ENCODE measurements around the gene SMPD2. TPM values are rescaled to one million over a fixed set of nuclear protein-coding genes. Genes with fewer than 3 reads are reported as not detected.

The SMPD2 gene
- total RNA-seq, 1 donor from 2014 or later: 6.2 TPM

- H3K9me3 ChIP-seq (ENCODE audit: insufficient read depth, low read depth, low read length): no peaks in the 10 kb centered on the region
- no peak overlapping the region for H3K4me3 ChIP-seq (ENCODE audit: insufficient read depth, low read depth, low read length)
- no peaks in the 10 kb centered on the region for H3K27me3 ChIP-seq (ENCODE audit: insufficient read depth, low read length)
- H2AFZ ChIP-seq (ENCODE audit: low read depth, low read length): no peak overlapping the region
- FAIRE-seq: no peak
- peak overlapping the region; percentile 84 for H3K4me2 ChIP-seq (ENCODE audit: low read length)
- no peak for DNase-seq (ENCODE audit: low read depth)
- no peaks in the 10 kb centered on the region for H3K9me3 Mint-ChIP-seq (ENCODE audit: unreplicated experiment)
- peak overlapping the region; percentile 94 for H3K4me3 Mint-ChIP-seq (ENCODE audit: unreplicated experiment)
- no peaks in the 10 kb centered on the region for H3K27me3 Mint-ChIP-seq (ENCODE audit: low read depth, unreplicated experiment)
- H3K9ac ChIP-seq (ENCODE audit: low read length): no peak overlapping the region
- H3K27ac ChIP-seq (ENCODE audit: low read depth, low read length): no peak overlapping the region
- H4K20me1 ChIP-seq (ENCODE audit: insufficient read depth, low read length): peaks cover 33% of the 10 kb centered on the region
- peaks cover 12% of the 10 kb centered on the region for H3K4me1 ChIP-seq (ENCODE audit: insufficient read depth, low read length)
- H3K27ac Mint-ChIP-seq (ENCODE audit: unreplicated experiment): no peak overlapping the region
- H3K36me3 Mint-ChIP-seq (ENCODE audit: low read depth, unreplicated experiment): peaks cover 6% of the 10 kb centered on the region
- peaks cover 63% of the 10 kb centered on the region for H3K79me2 ChIP-seq (ENCODE audit: insufficient read depth, low read length)
- H3K4me1 Mint-ChIP-seq (ENCODE audit: low read depth, unreplicated experiment): peaks cover 18% of the 10 kb centered on the region
- peaks cover 19% of the 10 kb centered on the region for H3K36me3 ChIP-seq (ENCODE audit: insufficient read depth, low read length)
- TF ChIP-seq EZH2 (IDR thresholded peaks at IDR 0.05; ENCODE audit: insufficient read depth, low read length) (no peak), CTCF (IDR thresholded peaks at IDR 0.05; ENCODE audit: insufficient read depth, low read depth, low read length) (no peak)
Measured at GRCh38 chr6:109480993-109481480, 40.5 kb downstream of the SMPD2 start.

- no peaks in the 10 kb centered on the region for H3K9me3 Mint-ChIP-seq (ENCODE audit: unreplicated experiment)
- H3K4me3 Mint-ChIP-seq (ENCODE audit: unreplicated experiment): peak within 1 kb of the TSS; percentile 94
Measured at GRCh38 chr6:109482905-109483734, 42.6 kb downstream of the SMPD2 start, which contains the start of gene ZBTB24. ZBTB24 (minus strand) TSS chr6:109483219; CDS start chr6:109482026, 1,193 bp downstream.

More at GRCh38 chr6:109482905-109483734, 42.6 kb downstream of the SMPD2 start, which contains the start of gene ZBTB24:
- H4K20me1 ChIP-seq (ENCODE audit: insufficient read depth, low read length): peaks cover 16% of the 10 kb centered on the region
- H3K27ac ChIP-seq (ENCODE audit: low read depth, low read length): peak within 1 kb of the TSS; percentile 55
- TF ChIP-seq CTCF (IDR thresholded peaks at IDR 0.05; ENCODE audit: insufficient read depth, low read depth, low read length) (no peak), EZH2 (IDR thresholded peaks at IDR 0.05; ENCODE audit: insufficient read depth, low read length) (no peak)
- no peaks in the 10 kb centered on the region for H3K27me3 Mint-ChIP-seq (ENCODE audit: low read depth, unreplicated experiment)
- no peaks in the 10 kb centered on the region for H3K9me3 ChIP-seq (ENCODE audit: insufficient read depth, low read depth, low read length)
- peaks cover 2% of the 10 kb centered on the region for H3K36me3 Mint-ChIP-seq (ENCODE audit: low read depth, unreplicated experiment)
- H3K4me3 ChIP-seq (ENCODE audit: insufficient read depth, low read depth, low read length): peak within 1 kb of the TSS; percentile 89
- H3K27ac Mint-ChIP-seq (ENCODE audit: unreplicated experiment): no peak within 1 kb of the TSS
- peak within 1 kb of the TSS; percentile 81 for H2AFZ ChIP-seq (ENCODE audit: low read depth, low read length)
- peaks cover 12% of the 10 kb centered on the region for H3K4me1 ChIP-seq (ENCODE audit: insufficient read depth, low read length)
- peaks cover 14% of the 10 kb centered on the region for H3K36me3 ChIP-seq (ENCODE audit: insufficient read depth, low read length)
- FAIRE-seq: no peak
- peak; percentile 72 for DNase-seq (ENCODE audit: low read depth)
- peaks cover 3% of the 10 kb centered on the region for H3K27me3 ChIP-seq (ENCODE audit: insufficient read depth, low read length)
- peak within 1 kb of the TSS; percentile 84 for H3K4me2 ChIP-seq (ENCODE audit: low read length)
- H3K79me2 ChIP-seq (ENCODE audit: insufficient read depth, low read length): peaks cover 43% of the 10 kb centered on the region
- H3K4me1 Mint-ChIP-seq (ENCODE audit: low read depth, unreplicated experiment): peaks cover 12% of the 10 kb centered on the region
- peak within 1 kb of the TSS; percentile 80 for H3K9ac ChIP-seq (ENCODE audit: low read length)
